D721Med (cell line): Measurements from ENCODE around the gene TMEM200B.
"Not testable (repeated sequence)": the region's sequence is repeated elsewhere in the genome, so short reads cannot be mapped to it uniquely, and the experiment has no call there.

ENCODE experiments used
- DNase-seq: peaks from one replicate; pipeline ENCODE4 v3.0.0; 2011; ENCODE audit warnings: low spot score; ENCODE audit not compliant: insufficient read length
- FAIRE-seq: peaks from 2 replicates; lab custom pipeline; 2011; peaks lifted over from hg19 to GRCh38; lab: Jason Lieb, UNC
- CTCF ChIP-seq: IDR thresholded peaks from 2 replicates; pipeline ENCODE4 v1.5.1; 2012; ENCODE audit warnings: mild to moderate bottlenecking, control low read depth; ENCODE audit not compliant: insufficient read depth; ENCODE audit errors: missing control alignments

TMEM200B gene

GRCh38 chr1:29152046-29152805, 28.5 kb upstream of the TMEM200B start:
- no peak for FAIRE-seq
- no peak for TF ChIP-seq CTCF

GRCh38 chr1:29150346-29150745, 26.6 kb upstream of the TMEM200B start:
- not testable (repeated sequence) for DNase-seq, FAIRE-seq

More at GRCh38 chr1:29152046-29152805, 28.5 kb upstream of the TMEM200B start:
- DNase-seq, result no peak

GRCh38 chr1:29148656-29149491, 25.2 kb upstream of the TMEM200B start:
- FAIRE-seq (no peak), DNase-seq (no peak)
- no peak for TF ChIP-seq CTCF

GRCh38 chr1:29145739-29146437, 22.2 kb upstream of the TMEM200B start:
- no peak for TF ChIP-seq CTCF
- FAIRE-seq (no peak), DNase-seq (no peak)

GRCh38 chr1:29144178-29144577, 20.5 kb upstream of the TMEM200B start:
- TF ChIP-seq CTCF, result no peak
- DNase-seq (no peak), FAIRE-seq (no peak)

GRCh38 chr1:29142714-29143113, 19.0 kb upstream of the TMEM200B start:
- TF ChIP-seq CTCF, result no peak
- DNase-seq, result no peak
- no peak for FAIRE-seq

- no peak for DNase-seq
- FAIRE-seq, result no peak
- TF ChIP-seq CTCF, result no peak
Observed at GRCh38 chr1:29136391-29136915, 12.8 kb upstream of the TMEM200B start.
